OCI-LY7 (cell line): ENCODE data around the gene EHF.

Experiments
- CTCF ChIP-seq: fragments of 200-600 bp; sonication (generic); conservative IDR thresholded peaks from 2 replicates; pipeline ENCODE4 v1.5.1; 2014; ENCODE audit warnings: mild to moderate bottlenecking, antibody characterized with exemption, low read length, moderate library complexity, mixed read lengths
- EZH2phosphoT487 ChIP-seq: fragments of 200-600 bp; sonication (generic); IDR thresholded peaks from 2 replicates; pipeline ENCODE4 v1.6.1; 2018; ENCODE audit warnings: low read depth, borderline replicate concordance, mild to moderate bottlenecking, mixed run types, antibody characterized with exemption, low read length, moderate library complexity, mixed read lengths

GRCh38 chr11:34614344-34615104 lies 6.4 kb upstream of the EHF start:
- TF ChIP-seq CTCF (no peak), EZH2phosphoT487 (no peak)
